Ovary (tissue), 3 donors: ENCODE data around the gene CD7.

Experiments used
- EP300 ChIP-seq: sonication (generic); formaldehyde crosslinking; IDR thresholded peaks from one replicate; pipeline ENCODE4 v1.6.1; 2017; ENCODE audit warnings: antibody characterized with exemption
- POLR2A ChIP-seq: fragments of 450-650 bp; IDR thresholded peaks from one replicate; pipeline ENCODE4 v1.6.1; 2017; ENCODE audit warnings: antibody characterized with exemption, mild to moderate bottlenecking, moderate library complexity
- TF ChIP-seq, protein P1 (sequence below), 3 donors: fragments of 450-650 bp in 2 of 3; fragments of 200-600 bp in 1 of 3; IDR thresholded peaks; one replicate each; pipeline versions ENCODE4 v1.5.1 to v1.8.0; 2016 to 2022; ENCODE audit warnings: antibody characterized with exemption in 3 of 3, mild to moderate bottlenecking in 1 of 3
- donor health status: DM: no; HTN: no; CAD: no.

DNA sequence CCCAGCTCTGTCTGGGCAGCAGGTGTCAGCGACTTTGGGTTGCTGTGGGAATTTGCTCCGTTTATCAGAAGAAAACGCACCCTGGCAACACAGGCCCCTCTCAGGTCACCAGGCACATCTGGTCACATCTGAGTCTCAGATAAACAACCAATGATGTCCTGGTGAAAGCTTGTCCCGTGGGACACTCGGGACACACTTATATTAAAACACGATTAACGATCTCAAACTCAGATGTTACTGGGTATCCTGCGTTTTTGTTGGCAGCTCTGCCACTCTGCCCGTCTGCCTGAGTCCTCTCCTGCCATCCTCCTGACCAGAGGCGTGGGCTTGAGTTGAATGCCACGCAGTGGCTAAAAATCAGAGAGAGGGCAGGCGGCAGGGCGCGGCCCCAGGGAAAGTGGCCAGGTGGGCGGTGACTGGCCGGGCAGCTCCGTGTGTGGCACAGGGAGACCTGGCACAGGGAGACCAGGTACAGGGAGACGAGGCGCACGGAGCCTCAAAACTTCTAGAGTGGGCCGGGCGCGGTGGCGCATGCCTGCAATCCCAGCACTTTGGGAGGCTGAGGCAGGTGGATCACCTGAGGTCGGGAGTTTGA is 14.0 kb upstream of the CD7 start:
- TF ChIP-seq, protein P1, sequence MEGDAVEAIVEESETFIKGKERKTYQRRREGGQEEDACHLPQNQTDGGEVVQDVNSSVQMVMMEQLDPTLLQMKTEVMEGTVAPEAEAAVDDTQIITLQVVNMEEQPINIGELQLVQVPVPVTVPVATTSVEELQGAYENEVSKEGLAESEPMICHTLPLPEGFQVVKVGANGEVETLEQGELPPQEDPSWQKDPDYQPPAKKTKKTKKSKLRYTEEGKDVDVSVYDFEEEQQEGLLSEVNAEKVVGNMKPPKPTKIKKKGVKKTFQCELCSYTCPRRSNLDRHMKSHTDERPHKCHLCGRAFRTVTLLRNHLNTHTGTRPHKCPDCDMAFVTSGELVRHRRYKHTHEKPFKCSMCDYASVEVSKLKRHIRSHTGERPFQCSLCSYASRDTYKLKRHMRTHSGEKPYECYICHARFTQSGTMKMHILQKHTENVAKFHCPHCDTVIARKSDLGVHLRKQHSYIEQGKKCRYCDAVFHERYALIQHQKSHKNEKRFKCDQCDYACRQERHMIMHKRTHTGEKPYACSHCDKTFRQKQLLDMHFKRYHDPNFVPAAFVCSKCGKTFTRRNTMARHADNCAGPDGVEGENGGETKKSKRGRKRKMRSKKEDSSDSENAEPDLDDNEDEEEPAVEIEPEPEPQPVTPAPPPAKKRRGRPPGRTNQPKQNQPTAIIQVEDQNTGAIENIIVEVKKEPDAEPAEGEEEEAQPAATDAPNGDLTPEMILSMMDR (IDR thresholded peaks at IDR 0.05) = no peak
- TF ChIP-seq POLR2A (no peak), EP300 (no peak)
